Activated CD4-positive, alpha-beta T cell treated with anti-CD3 and anti-CD28 coated beads, Interleukin-2, amount 50 U/mL, for 16 hours (primary cell): ENCODE measurements around the gene ATP6V1G2.

ENCODE experiments used
- DNase-seq: peaks from one replicate; pipeline ENCODE4 v3.0.0-alpha.2; 2020

ATP6V1G2 gene

DNA sequence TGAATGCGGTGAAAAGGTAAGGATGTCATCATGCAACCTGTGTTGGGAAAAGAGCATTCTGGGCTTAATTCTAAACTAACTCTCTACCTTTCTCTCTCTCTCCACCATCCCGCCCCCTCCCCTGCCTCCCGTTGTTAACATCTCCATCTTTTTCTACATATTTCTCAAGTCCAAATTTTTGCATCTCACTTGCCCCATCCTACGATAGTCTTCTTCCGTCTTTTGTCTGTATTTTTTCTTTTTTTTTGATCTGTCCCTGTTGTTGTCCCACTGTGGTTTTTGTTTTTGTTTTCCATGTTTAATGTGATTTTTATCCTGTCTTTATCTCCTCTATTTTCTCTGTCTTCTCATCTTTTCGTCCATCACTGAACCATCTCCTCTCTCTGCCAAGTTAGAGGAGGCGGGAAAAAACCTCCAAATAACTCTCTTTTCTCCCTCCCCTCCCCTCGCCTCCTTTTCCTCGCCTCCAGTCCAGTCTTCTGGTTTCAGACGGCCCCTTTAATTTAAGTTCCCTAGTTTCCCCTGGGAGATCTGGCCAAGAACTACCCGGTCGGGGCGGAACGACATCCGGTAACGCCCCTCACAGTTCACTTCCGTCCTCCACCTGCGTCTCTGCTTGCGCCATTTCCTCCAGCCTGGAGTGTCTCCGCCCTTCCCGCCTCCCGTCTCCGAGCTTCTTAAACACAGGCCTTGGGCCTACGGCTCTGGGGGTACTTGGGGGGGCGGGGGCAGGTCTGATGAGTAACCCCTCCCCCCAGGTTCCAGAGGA lies 734 bp upstream of the ATP6V1G2 start, which contains the start of gene NFKBIL1:
NFKBIL1 (plus strand) TSS at position 651 of the 769 bp plus-strand sequence; CDS start at position 738, 87 bp downstream.
- peak; percentile 97 for DNase-seq

DNA sequence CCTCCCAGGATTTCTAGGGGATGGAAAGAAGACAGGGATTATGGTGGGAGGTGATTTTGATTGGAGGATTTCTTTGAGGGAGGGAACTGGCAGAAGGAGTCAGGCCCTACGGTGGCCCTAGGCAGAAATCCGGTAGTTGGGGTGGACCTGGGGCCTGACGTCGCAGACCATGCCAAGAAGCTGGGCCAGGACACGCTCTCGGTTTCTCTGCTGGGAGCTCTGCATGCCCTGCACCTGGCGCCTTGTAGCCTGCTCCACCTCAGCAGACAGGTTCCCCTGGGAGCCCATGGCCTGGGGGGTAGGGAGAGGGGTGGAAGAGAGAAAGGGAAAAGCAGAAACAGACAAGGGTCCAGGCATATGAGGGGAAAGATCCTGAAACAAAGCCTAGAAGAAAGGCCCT lies 1.1 kb downstream of the ATP6V1G2 start:
- no peak for DNase-seq

DNA sequence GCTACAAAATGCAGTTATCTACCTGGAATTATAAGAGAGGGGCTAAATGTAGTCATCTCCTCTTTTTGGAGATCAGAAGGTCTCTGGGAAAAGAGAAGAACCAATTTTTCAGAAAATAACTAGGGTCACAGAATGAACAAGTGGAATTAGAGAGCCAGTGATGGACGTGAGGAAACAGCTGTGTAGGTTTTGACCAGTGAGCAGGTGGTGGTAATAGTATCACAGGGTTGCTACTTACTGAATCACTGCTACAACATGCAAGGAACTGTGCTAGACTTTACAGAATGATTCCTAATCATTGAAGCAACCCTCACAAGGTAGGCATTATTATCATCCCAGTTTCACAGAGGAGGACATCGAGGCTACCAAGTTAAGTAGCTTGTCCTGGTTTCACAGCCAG lies 1.7 kb downstream of the ATP6V1G2 start:
- DNase-seq = no peak

DNA sequence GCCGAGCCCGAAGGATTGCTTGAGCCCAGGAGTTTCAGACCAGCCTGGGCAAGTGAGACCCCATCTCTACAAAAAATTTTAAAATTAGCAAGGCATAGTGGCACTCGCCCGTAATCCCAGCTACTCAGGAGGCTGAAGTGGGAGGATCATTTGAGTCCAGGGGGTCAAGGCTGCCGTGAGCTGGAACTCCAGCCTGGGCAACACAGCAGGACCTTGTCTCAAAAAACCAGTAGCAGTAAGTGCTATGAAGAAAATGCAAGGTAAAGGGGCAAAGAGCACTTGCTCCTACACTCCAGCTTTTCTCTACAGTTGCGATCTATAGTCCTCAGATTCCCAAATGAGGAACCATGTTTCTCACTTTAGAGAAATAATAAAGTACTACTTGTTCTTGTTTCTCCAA lies 2.8 kb downstream of the ATP6V1G2 start:
- DNase-seq = no peak

DNA sequence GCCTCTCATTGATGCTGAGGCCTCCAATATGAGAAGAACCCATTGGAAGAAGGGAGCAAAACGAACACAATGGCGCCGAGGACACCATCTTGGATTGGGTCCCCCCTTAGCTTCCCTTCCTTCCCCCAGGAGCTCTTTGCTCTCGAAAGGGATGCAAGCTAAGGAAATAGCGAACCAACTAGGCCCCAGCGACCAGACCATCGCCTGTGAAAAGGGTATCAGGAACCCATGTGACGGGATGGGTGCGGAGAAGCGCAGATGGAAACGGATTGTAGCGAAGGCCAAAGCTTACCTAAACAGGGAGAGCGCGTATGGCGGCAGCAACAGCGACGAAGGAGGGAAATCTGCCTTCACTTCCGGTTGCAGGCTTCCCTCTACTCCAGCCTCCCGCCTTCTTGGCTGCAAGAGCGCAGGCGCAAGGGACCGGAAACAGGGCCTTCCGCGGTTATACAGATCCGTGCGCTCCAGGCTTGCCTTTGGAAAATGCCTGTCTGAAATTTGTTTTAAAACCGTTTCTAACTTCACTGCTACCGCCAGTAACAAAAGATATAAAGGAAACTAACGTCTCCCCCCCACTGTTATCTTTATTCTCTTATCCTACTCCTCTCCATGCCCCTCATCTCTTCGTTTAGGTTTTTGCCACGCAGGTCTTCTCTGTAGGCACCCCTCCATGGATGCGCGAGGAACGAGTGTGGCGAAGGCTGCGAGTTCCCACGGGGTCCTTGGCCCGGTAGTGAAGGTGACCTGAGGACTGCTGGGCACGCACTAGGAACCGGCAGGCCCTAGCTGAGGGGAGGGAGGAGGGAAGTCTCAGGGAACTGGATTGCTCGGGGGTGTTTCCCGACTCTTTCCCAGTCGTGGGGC lies 4.5 kb downstream of the ATP6V1G2 start, which contains the start of gene DDX39B:
DDX39B (minus strand) TSS at position 346 of the 864 bp plus-strand sequence. CDS start 1,471 bp downstream, outside the sequence.
- DNase-seq = peak; percentile 97

DNA sequence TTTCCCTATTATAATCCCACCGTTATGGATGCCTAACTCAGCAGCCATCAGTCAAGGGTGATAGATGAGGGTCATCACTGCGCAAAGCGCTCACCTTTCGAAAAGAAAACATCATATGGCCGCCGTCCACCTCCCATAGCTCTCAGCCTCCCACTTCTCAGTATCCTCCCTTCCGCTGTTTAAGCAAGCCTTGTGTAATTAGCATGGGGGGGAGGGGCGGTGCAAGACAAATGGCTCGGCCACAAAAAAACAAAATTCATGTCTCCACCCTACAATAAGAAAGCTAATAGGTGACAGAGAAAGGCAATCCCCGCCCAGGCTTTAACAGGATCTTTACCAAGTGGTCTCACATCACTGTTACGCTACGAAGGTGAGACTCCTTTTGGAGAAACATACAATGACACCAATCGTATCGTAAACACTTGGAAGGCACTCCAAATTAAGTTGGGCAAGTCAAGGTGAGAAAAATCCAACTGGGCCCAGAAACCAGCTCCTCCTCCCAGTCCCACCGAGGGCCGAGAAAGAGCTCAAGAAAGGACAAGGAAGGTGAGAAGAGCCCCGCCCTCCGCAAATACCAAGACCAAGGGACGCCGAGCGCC lies 5.2 kb downstream of the ATP6V1G2 start:
- DNase-seq = peak; percentile 74

DNA sequence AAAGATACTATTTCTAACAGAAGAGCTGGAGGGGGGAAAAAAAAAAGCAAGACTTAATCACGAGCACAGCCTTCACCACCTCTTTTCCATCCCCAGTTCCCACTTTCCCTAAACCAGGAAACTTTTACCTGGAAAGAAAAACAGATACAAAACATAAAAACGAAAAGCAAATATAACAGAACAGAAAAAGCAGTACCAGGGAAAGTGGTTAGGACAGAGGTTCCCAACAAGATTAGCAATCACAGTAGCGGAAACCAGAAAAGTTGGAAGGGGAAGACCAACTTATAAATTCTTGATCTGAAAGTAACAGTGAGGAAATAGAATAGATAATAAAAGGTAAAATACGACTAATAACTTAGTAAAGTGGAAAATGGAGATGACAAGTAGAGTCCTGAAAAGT lies 5.8 kb downstream of the ATP6V1G2 start:
- no peak for DNase-seq

DNA sequence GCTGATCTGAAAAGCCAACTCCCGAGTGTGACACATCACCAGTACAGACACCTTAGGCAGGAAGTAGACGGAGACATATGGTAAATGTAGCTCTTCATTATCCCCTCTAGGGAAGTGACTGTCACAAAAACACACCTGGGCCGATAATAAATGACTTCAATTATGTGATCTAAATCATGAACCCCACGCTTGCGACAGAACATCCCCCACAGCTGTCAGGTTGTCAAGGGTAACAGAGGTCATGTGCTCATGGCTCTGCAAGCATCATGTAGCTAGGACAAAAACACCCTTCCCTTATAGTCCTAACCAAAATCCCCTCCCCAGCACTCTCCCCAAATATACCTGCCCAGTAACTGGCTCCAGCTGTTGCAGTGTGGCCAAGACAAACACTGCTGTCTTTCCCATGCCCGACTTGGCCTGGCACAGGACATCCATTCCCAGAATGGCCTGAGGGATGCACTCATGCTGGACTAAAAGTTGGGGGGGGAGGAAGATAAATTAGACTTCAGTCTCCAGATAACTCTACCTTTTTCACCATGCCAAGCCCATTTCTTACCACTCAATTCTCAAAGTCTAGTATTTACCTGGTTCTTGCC lies 7.5 kb downstream of the ATP6V1G2 start:
- DNase-seq = no peak

DNA sequence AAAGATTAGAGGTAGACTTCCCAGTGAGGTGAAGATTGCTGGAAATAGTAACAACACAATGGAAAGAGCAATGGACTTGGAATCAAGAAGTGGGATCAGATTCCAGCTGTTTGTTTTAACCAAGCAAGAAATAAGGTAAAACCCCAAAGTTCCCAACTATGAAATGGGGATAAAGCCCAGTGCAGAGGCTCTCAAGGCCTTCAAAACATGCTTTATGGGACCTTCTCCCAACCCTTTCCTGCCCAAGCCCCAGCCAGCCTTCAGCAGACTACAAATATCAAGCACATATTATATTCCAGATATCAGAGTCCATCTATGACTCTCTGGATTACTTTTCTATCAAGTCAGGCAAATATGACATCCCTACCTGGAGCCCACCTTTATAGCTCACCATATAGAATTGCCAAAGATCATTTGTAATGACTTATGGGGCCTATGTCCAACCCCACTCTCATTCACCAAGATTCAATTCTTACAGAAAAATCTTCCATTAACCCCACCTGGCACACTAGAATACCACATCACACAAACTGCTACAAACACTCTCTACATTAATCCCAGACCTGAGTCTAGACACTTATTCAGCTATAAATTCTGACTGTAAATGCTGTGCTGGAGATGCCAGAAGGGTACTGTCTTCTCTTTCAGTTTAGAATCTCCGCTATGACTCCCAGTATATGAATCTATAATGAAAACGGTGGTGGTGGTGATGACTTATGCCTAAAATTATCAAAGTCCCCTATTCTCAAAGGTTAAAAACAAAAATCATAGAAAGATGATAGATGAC lies 10.7 kb downstream of the ATP6V1G2 start:
- no peak for DNase-seq

DNA sequence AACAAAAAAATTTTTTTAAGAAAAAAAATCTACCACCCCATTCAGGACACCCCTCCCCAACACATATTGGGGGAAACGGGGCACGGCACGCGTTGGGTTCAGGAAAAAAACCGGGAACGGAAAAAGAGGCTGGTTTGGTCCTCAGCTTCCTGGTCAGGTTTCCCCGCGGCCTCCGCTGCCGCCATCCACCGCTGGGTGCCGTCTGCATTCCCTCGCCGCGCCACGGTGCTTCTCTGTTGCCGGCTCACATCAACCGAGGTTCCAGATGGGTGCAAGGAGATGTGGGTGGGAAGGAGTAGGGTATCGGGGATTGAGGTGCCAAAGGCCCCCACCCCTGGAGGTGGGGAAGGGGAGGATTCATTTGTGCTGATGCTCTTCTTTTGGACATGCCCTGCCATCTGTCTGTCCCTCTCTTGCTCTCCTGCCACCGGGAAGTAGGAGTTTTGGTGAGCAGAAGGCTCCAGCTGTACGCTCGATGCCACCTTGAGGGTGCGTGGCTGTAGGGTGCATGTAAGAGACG lies 11.8 kb downstream of the ATP6V1G2 start:
- DNase-seq = no peak

DNA sequence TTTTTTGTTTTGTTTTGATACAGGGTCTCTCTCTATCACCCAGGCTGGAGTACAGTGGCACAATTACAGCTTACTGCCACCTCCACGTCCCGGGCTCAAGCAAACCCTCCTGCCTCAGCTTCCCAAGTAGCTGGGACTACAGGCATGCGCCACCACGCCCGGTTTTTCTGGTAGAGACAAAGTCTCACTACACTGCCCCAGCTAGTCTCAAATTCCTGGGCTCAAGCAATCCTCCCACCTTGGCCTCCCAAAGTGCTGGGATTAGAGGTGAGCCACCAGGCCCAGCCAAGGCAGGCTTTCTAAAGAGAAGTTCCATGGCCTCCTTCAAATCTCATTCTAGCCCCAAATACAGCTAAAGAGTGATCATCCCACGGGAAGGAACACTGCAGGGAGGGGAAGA lies 12.4 kb downstream of the ATP6V1G2 start:
- DNase-seq = no peak

DNA sequence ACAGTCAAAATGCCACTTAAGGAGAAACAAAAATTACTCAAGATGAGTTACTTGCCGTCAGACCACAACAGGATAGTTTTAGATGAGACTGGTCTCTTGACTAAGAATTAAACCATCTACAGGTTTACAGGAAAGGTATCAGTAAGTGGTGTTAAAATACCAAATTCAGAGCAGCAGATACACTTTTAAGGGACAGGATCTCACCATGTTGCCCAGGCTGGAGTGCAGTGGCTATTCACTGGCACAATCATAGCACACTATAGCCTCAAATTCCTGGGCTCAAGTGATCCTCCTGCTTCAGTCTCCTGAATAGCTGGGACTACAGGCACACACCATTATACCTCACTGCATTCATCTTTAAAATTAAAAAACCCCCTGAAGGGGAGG lies 13.0 kb downstream of the ATP6V1G2 start:
- DNase-seq = peak; percentile 25

DNA sequence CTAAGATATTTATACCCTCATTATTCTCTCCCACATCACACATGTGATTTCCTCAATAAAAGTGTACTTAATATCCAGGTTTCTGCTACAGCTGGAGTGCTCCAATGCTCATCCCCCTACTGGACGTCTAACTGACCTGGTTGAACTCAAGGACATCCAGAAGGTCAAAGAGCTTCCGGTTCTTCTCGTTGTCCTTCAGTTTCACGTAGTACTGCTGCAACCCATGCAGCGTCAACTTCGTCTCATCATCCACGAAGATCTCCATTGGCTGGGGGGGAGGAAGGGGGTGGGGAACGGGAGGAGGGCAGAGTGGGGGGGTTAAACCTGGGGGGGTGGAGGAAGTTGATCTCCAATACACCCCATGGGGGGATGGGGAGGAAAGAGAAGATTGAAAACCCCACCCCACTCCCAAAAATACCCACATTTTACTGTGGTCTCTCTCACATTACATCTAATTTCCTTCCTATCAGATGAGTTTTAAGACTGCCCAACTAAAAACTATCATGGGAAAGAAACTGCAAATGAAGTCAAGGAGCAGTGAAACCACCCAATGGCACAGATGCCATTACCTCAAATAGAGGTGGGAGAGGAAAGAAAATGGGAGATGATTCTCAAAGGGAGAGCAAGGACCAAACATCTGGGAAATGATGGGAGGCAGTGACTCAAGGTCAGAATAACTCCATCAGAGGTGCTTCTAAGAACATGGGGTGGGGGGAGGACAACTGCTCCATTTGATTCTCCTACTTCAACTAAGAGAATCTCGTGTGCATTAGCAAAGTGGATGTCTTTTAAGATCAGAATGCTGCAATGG lies 13.6 kb downstream of the ATP6V1G2 start:
- DNase-seq = no peak

DNA sequence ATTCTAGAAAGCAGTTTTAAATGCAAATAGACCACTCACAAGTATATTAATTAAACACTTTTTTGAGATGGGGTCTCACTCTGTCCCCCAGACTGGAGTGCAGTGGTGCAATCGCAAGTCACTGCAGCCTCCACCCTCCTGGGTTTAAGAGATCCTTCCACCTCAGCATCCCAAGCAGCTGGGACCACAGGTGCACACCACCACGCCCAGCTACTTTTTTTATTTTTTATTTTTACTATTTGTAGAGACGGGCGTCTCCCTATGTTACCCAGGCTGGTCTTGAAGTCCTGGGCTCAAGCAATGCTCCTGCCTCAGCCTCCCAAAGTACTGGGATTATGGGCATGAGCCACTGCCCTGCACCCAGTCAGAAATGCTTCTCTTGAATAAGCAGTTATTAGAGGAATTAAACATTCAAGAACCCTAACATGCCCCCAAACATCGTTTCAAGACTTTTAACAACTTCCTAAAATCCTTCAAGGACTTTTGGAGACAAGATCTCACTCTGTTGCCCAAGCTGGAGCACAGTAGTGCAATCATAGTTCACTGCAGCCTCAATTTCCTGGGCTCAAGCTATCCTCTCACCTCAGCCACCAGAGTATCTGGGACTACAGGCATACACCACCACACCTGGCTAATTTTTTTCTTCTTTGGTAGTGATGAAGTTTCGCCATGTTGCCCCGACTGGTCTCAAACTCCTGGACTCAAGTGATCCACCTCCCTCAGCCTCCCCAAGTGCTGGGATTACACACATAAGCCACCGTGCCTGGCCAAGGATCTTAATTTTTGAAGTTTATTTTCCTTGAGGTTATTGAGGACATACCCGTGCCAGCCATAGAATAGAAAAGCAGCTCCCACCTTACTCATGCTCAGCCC lies 14.4 kb downstream of the ATP6V1G2 start:
- no peak for DNase-seq

DNA sequence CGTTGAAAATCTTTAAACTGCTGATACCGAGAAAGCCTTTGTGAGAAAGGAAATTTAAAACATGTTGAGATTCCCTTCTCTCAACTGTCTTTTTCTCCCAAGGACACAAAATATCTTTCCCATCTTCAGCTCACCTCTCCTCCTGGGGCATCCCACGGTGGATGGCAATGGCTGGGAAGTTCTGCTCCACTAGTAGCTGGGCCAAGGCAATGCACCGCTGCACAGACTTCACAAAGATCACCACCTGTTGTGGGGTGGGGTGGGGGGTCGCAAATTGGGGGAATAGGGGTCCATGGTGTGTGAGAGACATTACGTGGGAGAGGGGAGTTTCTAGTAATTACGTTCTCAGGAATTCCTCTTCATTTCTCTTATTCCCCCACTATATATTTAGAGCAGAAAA lies 15.2 kb downstream of the ATP6V1G2 start:
- DNase-seq = no peak

DNA sequence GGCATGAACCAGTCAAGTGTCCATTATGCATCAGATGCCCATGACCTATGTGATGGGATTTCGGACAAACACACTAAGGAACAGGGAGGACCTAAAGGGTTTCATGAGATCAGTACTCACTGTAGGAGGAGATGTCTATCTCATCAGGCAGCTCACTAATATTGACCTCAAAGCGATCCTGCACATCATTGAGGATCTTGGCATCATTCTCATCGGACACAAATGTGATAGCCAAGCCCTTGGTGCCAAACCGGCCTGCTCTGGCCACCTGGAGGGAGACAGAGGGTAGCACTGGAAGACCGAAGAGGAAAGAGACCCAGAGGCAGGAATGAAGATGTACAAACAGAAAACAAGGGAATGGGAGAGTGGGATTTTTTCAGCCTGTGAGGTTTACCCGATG lies 15.7 kb downstream of the ATP6V1G2 start:
- no peak for DNase-seq

DNA sequence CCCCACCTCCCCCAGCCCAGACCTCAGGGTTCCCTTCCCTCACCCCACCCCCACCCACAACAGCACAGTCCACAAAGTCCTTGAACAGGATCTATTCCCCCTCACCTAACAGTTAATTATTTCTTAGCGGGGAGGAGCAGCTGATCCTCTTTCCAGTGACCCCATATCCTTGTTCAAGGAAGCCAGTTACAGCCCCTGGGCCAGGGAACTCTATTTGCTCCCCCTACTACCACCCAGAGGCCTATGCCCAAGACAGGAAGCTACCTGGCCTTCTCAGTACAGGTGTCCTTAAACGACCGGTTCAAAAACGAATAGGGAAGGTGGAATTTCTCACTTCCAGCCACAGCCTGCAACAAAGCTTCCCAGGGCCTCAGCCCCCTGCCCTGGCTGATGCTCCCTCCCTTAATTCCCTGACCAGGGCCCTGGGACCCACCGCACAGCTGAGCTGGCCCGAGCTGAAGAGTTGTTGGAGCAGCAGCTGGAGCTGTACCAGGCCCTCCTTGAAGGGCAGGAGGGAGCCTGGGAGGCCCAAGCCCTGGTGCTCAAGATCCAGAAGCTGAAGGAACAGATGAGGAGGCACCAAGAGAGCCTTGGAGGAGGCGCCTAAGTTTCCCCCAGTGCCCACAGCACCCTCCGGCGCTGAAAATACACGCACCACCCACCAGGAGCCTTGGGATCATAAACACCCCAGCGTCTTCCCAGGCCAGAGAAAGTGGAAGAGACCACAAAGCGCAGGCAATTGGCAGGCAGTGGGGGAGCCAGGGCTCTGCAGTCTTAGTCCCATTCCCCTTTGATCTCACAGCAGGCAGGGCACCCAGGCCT lies 16.9 kb downstream of the ATP6V1G2 start:
- no peak for DNase-seq

DNA sequence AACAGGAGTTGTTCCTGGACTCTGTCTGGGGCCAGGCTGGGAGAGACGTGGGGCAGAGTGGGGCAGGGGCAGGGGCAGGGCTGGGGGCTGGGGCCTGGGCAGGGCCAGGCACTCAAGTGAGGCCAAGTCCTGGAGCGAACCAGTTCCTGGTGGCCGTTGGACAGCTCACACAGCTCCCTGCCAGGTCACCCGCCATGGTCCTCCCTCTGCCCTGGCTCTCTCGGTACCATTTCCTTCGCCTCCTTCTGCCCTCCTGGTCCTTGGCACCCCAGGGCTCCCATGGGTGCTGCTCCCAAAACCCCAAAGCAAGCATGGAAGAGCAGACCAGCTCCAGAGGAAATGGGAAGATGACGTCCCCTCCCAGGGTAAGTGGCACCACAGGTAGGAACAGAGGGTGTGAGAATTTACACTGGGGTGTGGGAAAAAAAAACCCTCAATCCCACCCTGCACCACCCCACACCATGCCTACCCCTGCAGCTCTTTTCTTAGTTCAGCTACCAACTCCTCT lies 17.5 kb downstream of the ATP6V1G2 start, which contains the start of gene MCCD1:
MCCD1 (plus strand) TSS at position 142 of the 508 bp plus-strand sequence; CDS start at position 195, 53 bp downstream.
- DNase-seq = no peak

DNA sequence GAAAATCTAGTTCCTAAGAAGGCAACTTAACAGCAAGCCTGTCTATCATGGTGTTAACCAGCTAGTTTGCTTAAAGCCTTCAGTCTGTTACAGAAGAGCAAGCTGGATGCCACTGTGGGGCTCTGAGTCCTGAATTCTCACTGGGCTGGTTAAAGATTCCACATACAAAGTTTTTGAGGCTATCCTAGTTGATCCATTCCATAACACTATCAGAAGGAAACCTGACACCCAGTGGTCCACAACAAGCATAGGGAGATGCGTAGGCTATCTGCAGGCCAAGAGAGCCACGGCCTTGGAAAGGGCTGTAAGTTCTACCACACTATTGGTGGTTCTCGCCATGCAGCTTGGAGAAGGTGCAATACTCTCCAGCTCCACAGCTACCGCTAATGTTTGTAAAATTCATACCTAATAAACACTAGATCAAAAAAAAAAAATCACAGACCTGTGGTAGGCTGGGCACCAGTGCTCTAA lies 18.1 kb downstream of the ATP6V1G2 start:
- DNase-seq = no peak
